ENCODE results near the gene SEC14L3. TPM values are rescaled to one million over a fixed set of nuclear protein-coding genes. Genes with fewer than 3 reads are reported as not detected.

Gene SEC14L3
- total RNA-seq = not detected

DNA sequence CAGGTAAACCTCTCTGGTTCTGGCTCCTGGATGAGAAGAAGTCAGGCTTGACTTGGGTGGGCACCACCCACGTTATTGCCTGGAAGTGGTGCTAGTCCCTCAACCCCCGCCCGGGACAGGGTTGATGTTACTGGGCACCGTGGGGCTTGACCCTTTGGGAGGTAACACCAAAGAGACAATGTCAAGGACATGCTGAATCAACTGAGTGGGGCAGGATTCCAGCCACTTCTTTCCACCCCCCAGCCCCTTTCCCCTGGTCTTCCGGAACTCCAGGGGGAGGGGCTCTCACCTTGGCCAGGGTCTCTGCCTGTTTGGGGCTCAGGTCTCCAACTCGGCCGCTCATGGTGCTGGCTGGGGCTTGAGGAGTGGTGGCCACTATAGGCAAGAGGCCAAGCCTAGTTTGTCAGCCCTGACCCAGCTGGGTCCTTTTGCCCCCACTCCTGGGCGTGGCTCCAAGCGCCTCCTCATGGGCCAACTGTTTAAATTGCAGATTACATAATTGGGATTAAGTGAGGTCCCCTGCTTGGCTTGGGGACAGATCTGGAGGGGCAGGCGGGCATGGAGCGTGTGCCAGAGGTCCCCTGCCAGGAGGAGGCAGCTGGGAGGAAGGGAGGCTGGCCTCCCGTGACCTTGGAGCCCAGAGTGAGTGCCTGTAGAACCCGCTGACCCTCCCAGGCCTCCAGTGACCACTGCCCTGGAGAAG, at the start of gene SEC14L3:
TSS of gene SEC14L3 (minus strand) at position 402 of the 703 bp plus-strand sequence. CDS start at position 343, 59 bp downstream.
- TF ChIP-seq, protein P1, sequence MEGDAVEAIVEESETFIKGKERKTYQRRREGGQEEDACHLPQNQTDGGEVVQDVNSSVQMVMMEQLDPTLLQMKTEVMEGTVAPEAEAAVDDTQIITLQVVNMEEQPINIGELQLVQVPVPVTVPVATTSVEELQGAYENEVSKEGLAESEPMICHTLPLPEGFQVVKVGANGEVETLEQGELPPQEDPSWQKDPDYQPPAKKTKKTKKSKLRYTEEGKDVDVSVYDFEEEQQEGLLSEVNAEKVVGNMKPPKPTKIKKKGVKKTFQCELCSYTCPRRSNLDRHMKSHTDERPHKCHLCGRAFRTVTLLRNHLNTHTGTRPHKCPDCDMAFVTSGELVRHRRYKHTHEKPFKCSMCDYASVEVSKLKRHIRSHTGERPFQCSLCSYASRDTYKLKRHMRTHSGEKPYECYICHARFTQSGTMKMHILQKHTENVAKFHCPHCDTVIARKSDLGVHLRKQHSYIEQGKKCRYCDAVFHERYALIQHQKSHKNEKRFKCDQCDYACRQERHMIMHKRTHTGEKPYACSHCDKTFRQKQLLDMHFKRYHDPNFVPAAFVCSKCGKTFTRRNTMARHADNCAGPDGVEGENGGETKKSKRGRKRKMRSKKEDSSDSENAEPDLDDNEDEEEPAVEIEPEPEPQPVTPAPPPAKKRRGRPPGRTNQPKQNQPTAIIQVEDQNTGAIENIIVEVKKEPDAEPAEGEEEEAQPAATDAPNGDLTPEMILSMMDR (IDR thresholded peaks at IDR 0.05) = no peak
- no peak for DNase-seq (ENCODE audit: low spot score)
- no peak for ATAC-seq (ENCODE audit: low FRiP score)

DNA sequence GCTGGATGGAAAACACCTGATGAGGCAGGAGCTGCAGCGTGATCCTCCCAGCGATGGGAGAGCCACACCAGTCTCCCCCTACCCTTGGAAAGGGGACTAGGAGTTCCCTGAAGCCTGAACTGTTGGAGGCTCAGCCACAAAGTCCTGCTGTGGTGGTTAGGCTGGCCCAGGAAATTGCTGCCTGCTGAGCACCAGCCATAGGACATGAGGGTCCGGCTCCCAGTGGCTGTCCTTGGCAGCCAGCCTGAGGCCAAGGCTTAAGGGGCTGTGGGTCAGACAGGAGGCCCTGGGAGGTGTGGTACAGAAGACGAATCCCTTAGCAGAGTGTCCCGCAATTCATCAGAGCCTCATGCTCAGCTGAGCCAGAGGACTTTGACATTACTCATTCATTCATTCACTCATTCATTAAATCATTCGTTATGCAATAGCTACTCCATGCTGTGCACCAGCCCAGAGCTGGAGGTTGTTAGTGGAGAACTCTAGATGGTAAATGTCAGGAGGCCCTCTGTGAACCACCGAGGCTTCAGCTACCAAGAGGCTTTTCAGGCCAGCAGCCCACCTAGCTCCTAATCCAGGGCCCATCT, 48.1 kb upstream of the SEC14L3 start:
- ATAC-seq (ENCODE audit: low FRiP score) (no peak), DNase-seq (ENCODE audit: low spot score) (no peak)
- TF ChIP-seq, protein P1 (IDR thresholded peaks at IDR 0.05) = no peak

DNA sequence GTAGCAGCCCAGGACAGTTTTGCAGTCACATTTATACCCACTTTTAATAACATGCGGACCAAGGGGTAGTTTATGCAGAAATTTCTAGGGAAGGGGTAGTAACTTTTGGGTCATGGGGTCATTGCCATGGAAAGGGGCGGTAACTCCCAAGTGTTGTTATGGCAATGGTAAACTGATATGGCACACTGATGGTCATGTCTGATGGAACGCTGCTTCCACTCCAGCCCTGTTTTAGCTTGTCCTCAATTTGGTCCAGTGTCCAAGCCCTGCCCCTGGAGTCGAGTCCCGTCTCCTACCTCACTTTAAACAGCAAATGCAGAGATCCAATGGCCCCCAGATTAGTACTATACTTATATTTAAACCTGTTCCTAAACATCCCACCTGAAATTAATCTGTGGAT, 44.9 kb upstream of the SEC14L3 start:
- ATAC-seq (ENCODE audit: low FRiP score) (no peak), DNase-seq (ENCODE audit: low spot score) (no peak)
- TF ChIP-seq, protein P1 (IDR thresholded peaks at IDR 0.05) = no peak

DNA sequence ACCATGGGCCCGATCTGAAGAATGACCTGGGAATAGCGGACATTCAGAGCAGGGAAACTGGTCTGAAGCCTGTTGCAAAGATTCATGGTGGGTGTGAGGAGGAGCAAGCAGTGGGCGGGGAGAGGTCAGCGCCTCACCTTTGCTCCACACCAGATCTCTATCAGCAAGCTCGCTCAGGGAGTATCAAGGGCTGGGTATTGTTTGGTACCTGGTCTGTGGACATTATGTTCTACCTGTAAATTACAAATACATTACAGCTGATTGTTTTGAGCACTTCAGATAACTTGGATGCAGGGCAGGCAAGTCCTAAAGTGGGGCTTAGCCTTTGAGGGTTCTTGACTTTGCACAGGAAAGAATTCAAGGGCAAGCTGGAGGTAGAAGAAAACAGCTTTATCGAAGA, 44.5 kb upstream of the SEC14L3 start:
- TF ChIP-seq, protein P1 (IDR thresholded peaks at IDR 0.05) = no peak
- ATAC-seq (ENCODE audit: low FRiP score) (no peak), DNase-seq (ENCODE audit: low spot score) (no peak)

DNA sequence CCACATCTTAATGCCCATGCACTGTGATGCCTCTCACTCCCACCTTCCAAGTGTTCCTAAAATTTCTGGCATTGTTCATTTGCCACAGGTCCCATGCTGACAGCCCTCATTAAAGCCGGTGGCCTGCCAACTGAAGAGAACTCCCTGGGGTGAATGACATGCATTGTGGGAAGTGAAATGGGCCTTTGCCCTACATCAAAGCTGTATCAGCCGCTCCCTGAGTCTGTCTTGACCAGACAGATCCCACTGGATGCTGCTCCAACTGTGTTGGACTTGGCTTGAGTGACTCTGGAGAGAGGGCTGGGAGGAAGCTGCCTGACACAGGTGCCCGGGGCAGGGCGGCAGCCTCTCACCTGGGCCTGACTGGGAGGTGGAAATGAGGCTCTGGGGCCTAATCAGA, 42.4 kb upstream of the SEC14L3 start:
- no peak for DNase-seq (ENCODE audit: low spot score)
- TF ChIP-seq, protein P1 (IDR thresholded peaks at IDR 0.05) = no peak
- no peak for ATAC-seq (ENCODE audit: low FRiP score)

DNA sequence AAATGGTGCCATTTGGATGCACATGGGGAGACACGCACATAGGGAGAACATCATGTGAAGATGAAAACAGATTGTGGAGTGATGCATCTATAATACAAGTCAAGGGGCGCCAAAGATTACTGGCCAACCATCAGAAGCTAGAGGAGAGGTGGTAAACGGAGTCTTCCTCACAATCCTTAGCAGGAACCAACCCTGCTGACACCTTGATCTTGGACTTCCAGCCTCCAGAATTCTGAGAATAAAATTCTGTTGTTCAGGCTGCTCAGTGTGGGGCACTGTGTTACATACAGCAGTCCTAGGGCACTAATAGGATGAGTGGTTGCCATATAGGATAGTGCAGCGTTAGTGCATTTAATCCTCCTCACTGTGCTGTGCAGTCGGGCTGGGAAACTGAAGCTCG, 41.6 kb upstream of the SEC14L3 start:
- DNase-seq (ENCODE audit: low spot score) = no peak
- TF ChIP-seq, protein P1 (IDR thresholded peaks at IDR 0.05) = no peak
- no peak for ATAC-seq (ENCODE audit: low FRiP score)

DNA sequence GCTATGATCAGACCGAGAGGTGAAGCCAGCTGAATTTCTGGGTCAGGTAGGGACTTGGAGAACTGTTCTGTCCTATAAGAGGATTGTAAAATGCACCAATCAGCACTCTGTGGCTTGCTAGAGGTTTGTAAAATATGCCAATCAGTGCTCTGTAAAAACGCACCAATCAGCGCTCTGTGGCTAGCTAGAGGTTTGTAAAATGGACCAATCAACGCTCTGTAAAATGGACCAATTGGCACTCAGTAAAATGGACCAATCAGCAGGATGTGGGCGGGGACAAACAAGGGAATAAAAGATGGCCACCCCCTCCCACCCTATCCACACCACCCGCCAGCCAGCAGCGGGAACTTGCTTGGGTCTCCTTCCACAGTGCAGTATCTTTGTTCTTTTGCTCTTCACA, 40.1 kb upstream of the SEC14L3 start:
- TF ChIP-seq, protein P1 (IDR thresholded peaks at IDR 0.05) = no peak
- no peak for ATAC-seq (ENCODE audit: low FRiP score)
- no peak for DNase-seq (ENCODE audit: low spot score)

Measured in omental fat pad (tissue), 4 donors.